GM18519 (cell line): ENCODE measurements around the gene MEP1B.

Experiments used
- ATAC-seq: cut with Tn5 transposase; IDR thresholded peaks from one replicate; pipeline ENCODE4 v1.9.1; 2021; ENCODE audit warnings: mild to moderate bottlenecking, moderate library complexity; ENCODE audit not compliant: unreplicated experiment, low FRiP score

The MEP1B gene

DNA sequence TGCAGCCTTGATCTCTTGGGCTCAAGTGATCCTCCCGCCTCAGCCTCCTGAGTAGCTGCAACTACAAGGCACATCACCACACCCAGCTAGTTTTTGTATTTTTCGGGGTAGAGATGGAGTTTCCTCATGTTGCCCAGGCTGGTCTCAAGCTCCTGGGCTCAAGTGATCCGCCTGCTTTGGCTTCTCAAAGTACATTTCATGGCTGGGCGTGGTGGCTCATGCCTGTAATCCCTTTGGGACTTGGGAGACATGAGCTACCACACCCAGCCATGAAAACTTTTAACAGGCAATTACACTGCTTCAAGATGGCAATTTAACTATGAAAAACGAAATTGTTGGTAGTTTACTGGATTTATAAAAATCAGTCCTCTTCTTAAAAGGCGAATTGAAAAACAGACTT, 69.7 kb downstream of the MEP1B start:
- no peak for ATAC-seq

DNA sequence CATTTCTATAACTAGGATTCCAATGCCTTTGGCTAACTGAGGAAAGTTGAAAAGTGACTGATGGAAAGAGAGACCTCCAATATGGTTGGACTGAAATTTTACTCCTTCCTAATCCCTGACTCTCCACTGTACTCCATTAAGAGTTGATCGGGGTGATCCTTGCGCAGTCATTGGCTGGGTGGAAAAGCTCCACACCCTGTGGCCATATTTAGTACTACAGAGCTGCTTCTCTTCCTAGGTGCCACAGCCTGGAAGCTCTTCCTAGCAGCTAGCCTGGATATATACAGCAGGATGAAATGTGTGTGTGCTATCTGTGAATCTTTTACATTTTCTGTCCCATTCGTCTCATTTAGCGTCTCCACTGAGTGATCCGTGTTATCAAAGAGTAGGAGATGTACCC, 71.2 kb downstream of the MEP1B start:
- ATAC-seq = no peak

DNA sequence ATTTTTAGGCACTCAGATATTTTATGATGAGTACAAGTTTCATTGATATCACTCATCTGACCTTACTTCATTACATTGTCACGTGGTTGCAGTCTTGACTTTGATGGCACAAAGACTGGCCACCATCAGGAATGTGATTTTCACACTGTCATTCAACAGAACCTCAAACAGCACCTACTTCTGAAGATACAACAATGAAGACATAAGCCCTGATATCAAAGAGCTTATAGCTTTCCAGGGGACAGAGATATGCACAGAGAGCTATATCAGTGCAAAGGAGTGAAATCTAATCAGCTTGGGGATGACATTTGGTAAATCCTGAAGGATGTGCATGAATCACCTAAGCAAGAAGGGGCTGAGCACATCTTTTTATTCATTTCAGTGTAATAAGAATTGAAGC, 72.3 kb downstream of the MEP1B start:
- no peak for ATAC-seq

DNA sequence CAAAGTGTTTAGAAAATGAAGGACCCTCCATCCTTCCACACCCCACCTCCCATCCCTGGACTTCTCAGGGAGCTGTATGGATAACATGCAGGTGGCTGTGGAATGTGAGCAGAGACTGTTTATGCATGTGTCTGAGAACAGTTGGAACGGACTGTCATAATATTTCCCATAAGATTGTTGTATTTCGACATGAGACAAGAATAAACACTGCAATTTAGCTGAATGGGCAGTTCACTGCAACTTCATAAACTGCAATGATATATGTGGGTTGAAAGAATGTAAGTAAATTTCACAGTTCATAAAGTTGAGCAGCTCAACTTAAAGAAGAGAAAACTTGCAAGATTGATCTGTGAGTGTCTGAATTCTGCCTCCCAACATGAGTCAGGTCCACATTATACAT, 74.6 kb downstream of the MEP1B start:
- no peak for ATAC-seq

DNA sequence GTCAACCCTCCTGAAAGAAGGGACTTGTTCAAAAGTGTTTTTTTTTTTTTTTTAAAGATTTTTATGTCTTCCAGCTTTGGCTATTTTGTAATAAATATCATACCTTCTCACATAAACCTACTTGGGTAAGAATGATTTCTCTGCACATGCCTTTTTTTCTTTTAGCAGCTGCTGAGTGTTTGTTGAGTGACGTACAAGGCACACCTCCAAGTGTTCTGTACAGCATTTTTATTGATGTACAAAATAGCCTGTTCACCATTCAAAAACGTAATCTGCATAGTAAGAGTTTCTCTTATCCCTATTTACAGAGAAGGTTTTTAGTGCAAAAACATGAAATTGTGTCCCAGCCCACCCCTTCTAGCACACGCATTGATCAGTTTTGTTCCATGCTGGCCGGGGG, 77.6 kb downstream of the MEP1B start:
- ATAC-seq = no peak
